IPS-11a (cell line): ENCODE results near the gene ZNF71.

Source experiments
- H3K4me3 ChIP-seq: one replicate; pipeline ENCODE4 v1.5.1; 2013; ENCODE audit warnings: low read depth, low read length, control low read depth

ZNF71 gene

GRCh38 chr19:56594783-56595547 is at the start of gene ZNF71:
Gene ZNF71 (plus strand): TSS chr19:56595302. CDS start chr19:56601559, 6,257 bp downstream.
- H3K4me3 ChIP-seq, result peak within 1 kb of the TSS; percentile 83

DNA sequence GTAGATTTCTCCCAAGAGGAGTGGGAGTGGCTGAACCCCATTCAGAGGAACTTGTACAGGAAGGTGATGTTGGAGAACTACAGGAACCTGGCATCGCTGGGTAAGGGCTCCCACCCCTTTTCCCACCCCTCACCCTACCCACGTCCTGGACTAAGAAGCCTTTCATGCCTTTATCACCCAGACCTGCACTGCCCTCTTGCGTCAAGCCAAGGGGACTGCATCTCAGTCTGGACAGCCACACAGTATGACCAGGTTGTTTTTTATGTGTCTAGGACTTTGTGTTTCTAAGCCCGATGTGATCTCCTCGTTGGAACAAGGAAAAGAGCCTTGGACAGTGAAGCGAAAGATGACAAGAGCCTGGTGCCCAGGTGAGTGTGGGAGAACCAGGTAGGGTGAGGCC is 47.6 kb upstream of the ZNF71 start:
- H3K4me3 ChIP-seq, result no peak overlapping the region

GRCh38 chr19:56554272-56554869 is 40.7 kb upstream of the ZNF71 start:
- no peak overlapping the region for H3K4me3 ChIP-seq

- no peak overlapping the region for H3K4me3 ChIP-seq
These were observed 32.3 kb upstream of the ZNF71 start for GRCh38 chr19:56562766-56563165.

- peak overlapping the region; percentile 91 for H3K4me3 ChIP-seq
These were observed 28.2 kb upstream of the ZNF71 start for GRCh38 chr19:56566904-56567273.

DNA sequence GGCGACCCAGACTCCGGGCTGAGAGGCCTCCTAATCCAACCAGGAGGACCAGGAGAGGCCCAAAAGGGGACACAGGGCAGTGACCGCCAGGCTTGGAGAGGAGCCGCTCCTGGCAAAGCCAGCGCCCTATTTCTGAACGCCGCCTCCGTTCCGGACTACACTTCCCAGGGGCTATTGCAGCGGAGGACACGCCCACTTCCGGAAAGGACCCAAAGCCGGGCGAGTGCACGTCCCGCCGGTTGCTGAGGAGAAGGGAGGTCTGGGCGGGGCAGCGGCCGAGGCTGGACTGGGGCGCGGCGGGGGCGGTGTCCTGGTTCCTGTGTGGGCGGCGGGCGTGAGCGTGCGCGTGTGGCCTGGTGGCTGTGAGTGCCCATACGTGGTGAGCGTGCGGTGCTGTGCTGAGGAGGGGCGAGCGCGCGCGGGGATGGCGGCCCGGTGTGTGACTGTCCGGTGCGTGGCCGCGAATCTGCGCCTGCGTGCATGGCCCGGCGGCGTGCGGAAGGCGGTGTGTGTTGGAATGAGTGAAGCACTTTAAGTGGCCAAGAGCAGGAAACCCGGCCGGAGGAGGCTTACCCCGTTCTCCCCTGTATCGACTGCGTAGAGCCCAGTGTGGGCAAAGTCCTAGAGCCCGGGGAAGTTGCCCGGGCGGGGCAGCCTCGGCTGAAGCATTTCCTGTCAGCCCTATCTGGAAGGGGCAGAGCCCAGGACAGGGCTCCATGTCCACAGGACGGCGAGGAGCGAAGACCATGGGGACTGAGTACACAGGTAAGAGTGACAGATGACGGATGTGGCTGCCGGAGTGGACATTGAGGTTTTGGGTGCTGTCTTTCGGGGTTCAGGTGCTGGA is 27.6 kb upstream of the ZNF71 start, which contains the start of gene ZNF470:
Gene ZNF470, plus strand, starts transcription at position 195 of the 847 bp plus-strand sequence. CDS start 2,844 bp downstream, outside the sequence.
- peak within 1 kb of the TSS; percentile 91 for H3K4me3 ChIP-seq

- H3K4me3 ChIP-seq, result no peak overlapping the region
These were observed 22.5 kb upstream of the ZNF71 start for GRCh38 chr19:56572589-56572988.

DNA sequence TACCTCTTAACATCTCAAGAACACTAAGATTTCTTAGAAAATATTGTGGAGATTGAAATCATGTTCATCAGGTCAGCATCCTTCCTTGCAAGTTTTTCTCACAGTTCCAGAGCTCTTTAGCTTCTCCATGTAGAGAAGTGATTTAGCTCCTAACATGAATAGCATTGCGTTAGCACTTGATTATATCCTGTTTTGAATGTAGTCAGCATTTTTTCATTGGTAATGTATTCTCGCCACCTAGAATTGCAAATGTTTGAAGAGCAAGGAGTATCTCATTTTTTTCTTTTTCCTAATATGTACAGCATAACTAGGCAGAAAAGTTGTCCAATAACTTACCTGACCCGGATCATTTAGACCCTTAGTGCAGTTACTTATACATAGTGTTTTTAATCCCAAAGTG is 21.2 kb upstream of the ZNF71 start:
- no peak overlapping the region for H3K4me3 ChIP-seq

GRCh38 chr19:56577719-56578602 is 17.1 kb upstream of the ZNF71 start:
- H3K4me3 ChIP-seq, result no peak overlapping the region

DNA sequence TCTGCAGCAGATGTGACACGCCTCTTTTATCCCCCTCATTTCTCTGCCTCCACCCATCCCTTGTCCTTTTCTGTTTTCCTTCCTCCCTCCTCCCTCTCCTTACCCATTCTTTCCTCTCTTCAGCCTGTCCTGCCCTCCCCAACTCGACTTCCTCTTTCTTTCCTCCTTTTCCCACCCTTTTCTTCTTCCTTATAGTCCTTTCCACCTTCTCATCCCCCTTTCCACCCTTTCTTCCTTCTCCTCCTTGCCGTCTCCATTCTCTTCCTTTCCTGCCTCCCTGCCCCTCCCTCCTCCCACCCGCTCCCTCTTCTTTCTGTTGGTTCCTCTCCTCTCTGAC is 688 bp upstream of the ZNF71 start:
- no peak overlapping the region for H3K4me3 ChIP-seq

DNA sequence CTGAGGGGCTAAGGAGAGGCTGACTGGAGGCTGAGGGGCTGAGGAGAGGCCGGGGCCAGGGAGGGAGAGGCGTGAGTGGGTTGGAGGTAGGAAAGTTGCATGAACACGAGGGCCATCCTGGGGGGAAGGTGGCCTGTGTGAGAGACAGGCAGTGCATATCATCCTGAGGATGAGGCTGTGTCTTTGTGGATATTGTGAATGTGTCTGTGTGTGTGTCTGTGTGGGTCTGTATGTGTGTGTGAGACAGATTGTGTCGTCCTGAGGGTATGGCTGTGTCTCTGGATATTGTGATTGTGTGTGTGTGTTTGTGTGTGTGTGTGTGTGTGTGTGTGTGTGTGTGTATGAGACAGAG is 422 bp downstream of the ZNF71 start:
- peak overlapping the region; percentile 83 for H3K4me3 ChIP-seq

DNA sequence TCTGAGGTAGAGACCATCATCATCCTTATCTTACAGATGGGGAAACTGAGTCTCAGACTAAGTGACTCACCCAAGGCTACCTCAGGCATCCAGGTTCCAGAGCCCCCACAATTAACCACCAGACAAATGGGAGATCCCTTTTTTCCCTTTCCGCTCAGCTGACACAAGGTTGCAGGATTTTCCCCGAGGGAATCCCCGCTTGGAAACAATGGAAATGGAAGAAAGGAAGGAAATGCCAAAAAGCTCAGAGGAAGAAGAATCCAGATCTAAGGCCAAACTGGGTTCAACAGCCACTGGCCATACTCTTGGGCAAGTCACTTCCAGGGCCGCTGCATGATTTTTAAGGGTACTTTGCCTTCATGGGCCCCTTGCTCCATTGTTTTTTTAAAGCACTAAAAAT is 1.6 kb downstream of the ZNF71 start:
- H3K4me3 ChIP-seq, result no peak overlapping the region

DNA sequence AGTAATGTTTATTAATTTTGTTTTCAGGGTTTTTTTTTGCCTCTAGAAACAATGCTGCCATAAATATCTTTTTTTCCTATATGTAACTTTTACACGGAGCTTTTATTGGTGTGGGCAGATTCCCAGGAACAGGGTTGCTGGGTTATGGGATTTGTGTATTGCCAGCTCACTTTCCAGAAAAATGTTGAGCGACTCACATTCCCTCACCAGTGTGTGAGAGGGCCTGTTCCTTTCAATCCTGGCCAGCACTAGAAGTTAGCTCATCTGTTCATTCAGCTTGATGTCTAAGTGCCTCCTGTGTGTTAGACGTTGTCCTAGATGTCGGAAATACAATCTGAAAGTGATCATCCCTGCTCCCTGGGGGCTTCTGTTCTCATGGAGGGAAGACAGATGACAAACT is 2.6 kb downstream of the ZNF71 start:
- no peak overlapping the region for H3K4me3 ChIP-seq

- no peak overlapping the region for H3K4me3 ChIP-seq
These were observed 6.3 kb downstream of the ZNF71 start for GRCh38 chr19:56601375-56601774.

- no peak overlapping the region for H3K4me3 ChIP-seq
These were observed 8.7 kb downstream of the ZNF71 start for GRCh38 chr19:56603829-56604228.

DNA sequence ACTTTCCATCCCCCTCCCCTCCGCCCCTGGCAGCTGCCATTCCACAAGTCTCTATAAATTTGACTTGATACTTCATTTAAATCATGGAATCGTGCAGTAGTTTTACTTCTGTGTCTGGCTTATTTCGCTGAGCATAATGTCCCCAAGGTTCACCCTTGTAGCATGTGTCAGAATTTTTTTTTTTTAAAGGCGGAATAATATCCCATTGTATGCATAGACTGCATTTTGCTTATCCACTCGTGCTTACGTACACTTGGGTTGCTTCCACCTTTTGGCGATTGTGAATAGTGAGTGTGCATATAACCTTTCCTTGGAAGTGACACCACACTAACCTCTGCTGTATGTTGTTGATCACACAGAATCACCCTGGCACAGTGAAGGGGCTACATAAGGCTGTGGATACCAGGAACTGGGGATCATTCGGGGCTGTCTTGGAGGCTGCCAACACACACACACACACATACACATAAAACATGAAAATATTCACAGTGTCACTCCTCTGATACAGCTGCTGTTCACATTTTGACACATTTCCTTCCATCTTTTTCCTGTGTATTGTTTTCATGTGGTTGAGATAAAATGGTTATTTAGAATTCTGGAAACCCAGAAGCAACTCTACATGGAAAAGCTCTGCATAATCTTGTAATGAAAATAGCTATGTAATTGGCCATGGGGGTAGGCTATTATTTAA is 13.3 kb downstream of the ZNF71 start:
- H3K4me3 ChIP-seq, result no peak overlapping the region

DNA sequence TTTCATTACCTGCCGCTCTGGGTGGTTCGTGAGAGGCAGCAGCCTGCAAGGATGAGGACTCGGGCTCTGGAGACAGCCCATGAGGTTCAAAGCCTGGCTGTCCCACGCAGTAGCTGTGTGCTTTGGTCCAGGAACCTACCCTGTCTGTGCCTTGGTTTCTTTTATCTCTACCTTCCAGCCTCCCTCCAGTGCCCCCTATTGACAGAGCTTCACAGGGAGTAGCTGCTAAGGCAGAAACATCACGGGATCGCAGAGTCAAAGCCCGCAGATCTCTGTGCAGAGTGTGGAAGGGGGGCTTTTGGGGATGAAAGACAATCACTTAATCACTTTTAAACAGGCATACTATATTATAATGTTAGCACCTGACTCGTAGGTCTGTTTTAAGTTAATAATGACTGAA is 16.2 kb downstream of the ZNF71 start:
- no peak overlapping the region for H3K4me3 ChIP-seq

DNA sequence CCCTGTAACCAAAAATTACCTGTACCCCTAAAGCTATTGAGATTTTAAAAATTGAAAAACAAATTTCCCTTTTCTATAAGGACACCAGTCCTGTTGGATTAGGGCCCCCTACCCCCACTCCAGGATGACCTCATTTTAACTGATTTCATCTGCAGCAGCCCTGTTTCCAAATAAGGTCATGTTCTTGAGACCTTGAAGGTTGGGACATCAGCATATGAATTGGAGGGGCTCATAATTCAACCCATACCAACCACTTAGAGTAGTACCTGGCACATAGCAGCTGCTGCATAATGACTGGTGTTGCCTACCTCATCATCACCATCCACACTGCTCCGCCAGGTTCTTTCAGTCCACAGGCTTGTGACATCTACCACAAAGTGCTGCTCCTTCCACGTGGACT is 17.6 kb downstream of the ZNF71 start:
- H3K4me3 ChIP-seq, result no peak overlapping the region

- no peak overlapping the region for H3K4me3 ChIP-seq
These were observed 18.5 kb downstream of the ZNF71 start for GRCh38 chr19:56613639-56614038.

GRCh38 chr19:56617531-56617930 is 22.4 kb downstream of the ZNF71 start:
- H3K4me3 ChIP-seq, result no peak overlapping the region
